Tibial nerve (tissue), 4 donors: ENCODE results near the gene ITGA5. TPM values are rescaled to one million over a fixed set of nuclear protein-coding genes. Genes with fewer than 3 reads are reported as not detected.

Source experiments
- DNase-seq, 2 donors: peaks; one replicate each; pipeline ENCODE4 v3.0.0-alpha.2; 2019; ENCODE audit warnings: low spot score in 2 of 2
- H3K27ac ChIP-seq, 4 donors: fragments of 200-600 bp; sonication (generic) in 3 of 4; one replicate each; pipeline ENCODE4 v1.5.1; 2017 to 2019; ENCODE audit warnings: mild to moderate bottlenecking in 1 of 4
- H3K27me3 ChIP-seq, 2 donors: fragments of 200-600 bp; sonication (generic) in 1 of 2; one replicate each; pipeline versions ENCODE4 v1.5.1 to v1.6.0; 2017 to 2019
- H3K36me3 ChIP-seq, 3 donors: fragments of 200-600 bp; sonication (generic); one replicate each; pipeline ENCODE4 v1.5.1; 2018 to 2019
- H3K4me1 ChIP-seq, 4 donors: fragments of 200-600 bp; sonication (generic) in 3 of 4; one replicate each; pipeline ENCODE4 v1.5.1; 2017 to 2019
- H3K4me3 ChIP-seq, 4 donors: fragments of 200-600 bp; sonication (generic) in 3 of 4; one replicate each; pipeline ENCODE4 v1.5.1; 2017 to 2019; ENCODE audit warnings: mild to moderate bottlenecking in 1 of 4, moderate library complexity in 1 of 4
- H3K9me3 ChIP-seq, 4 donors: fragments of 200-600 bp; sonication (generic) in 3 of 4; one replicate each; pipeline ENCODE4 v1.5.1; 2017 to 2019
- CTCF ChIP-seq, 5 experiments: fragments of 200-600 bp in 3 of 5; fragments of 450-650 bp in 2 of 5; sonication (generic) in 3 of 5; IDR thresholded peaks; one replicate each; pipeline ENCODE4 v1.5.1; 2016 to 2019; ENCODE audit warnings: antibody characterized with exemption in 5 of 5, mild to moderate bottlenecking in 3 of 5, moderate library complexity in 2 of 5
- EP300 ChIP-seq, 2 donors: sonication (generic); formaldehyde crosslinking; IDR thresholded peaks; one replicate each; pipeline ENCODE4 v1.6.1; 2017; ENCODE audit warnings: antibody characterized with exemption in 2 of 2, mild to moderate bottlenecking in 1 of 2
- POLR2A ChIP-seq, 2 donors: fragments of 450-650 bp; IDR thresholded peaks; one replicate each; pipeline ENCODE4 v1.6.1; 2017; ENCODE audit warnings: antibody characterized with exemption in 2 of 2, mild to moderate bottlenecking in 2 of 2, moderate library complexity in 2 of 2
- WGBS, 2 donors: methylation state at CpG; one replicate each; pipeline ENCODE4 v1.1.5; 2018; 5-methylcytosine and 5-hydroxymethylcytosine counted together
- total RNA-seq, 4 donors: library from RNA; depleted of rRNA; stranded (reverse); fragments of >200 nt; gene quantifications; one replicate each; pipeline ENCODE4 v1.1.0, GENCODE V29; 2016

Gene ITGA5
- total RNA-seq, 4 donors from 2014 or later: 73.6 to 145 (median 123) TPM

DNA sequence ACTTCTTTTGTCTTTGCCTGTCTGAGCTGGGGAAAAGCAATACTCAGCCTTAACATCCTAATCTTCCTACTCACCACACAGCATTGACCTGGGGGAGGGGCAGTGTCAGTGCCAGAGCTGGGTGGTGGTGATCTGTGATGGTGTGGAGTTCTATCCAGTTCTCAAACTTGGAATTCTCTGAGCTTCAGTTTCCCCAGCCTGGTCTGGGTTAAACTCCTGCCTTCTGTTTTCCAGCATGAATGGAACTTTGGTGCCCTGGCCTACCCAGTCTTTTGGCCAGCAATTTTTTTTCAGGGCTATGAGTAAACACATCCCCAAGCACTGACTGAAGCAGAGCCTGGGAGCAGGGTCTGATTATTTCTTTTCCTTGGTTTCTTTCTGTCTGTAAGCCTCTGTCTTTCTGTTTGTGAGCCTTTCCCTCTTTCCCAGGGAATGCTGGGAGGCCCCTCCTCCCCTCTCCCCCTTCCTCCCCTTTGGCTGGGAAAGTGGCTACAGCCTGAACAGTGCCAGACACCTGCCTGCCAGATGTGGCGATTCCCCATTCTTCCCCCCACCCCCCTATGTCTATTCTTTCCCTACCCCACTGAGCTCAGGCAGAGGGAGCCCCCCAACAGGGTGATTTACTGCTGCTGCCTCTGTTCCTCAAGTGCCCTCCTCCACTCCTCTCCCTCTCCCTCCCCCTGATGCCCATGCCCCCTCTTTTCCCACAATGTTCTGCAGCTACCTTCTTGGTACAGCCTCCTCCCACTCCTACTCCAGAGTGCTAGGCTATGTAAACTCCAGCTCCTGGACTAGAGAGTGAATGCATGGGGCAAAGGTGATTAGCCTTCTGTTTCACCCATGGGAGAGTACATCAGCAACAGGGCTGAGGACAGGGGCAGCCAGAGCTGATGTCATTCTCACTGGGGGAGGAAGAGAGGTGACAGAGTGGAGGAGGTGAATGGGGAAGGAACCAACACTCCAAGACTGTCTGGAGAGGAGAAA, 65.9 kb downstream of the ITGA5 start:
- TF ChIP-seq CTCF (IDR thresholded peaks at IDR 0.05): no peak
- TF ChIP-seq EP300 (IDR thresholded peaks at IDR 0.05): no peak
- H3K36me3 ChIP-seq: peaks cover 0 to 31% (median 7%) of the 10 kb centered on the region in 3 donors
- peaks cover 0 to 49% (median 16%) of the 10 kb centered on the region in 4 donors for H3K4me1 ChIP-seq
- 24 to 28% methylated on average over 1 of the region's 1 CpG for WGBS, 2 donors
- no peaks in the 10 kb centered on the region for H3K27me3 ChIP-seq
- no peak overlapping the region for H3K4me3 ChIP-seq
- H3K27ac ChIP-seq: peak overlapping the region; percentile 49 to 79 (median 66)
- no peak for DNase-seq
- no peaks in the 10 kb centered on the region for H3K9me3 ChIP-seq

DNA sequence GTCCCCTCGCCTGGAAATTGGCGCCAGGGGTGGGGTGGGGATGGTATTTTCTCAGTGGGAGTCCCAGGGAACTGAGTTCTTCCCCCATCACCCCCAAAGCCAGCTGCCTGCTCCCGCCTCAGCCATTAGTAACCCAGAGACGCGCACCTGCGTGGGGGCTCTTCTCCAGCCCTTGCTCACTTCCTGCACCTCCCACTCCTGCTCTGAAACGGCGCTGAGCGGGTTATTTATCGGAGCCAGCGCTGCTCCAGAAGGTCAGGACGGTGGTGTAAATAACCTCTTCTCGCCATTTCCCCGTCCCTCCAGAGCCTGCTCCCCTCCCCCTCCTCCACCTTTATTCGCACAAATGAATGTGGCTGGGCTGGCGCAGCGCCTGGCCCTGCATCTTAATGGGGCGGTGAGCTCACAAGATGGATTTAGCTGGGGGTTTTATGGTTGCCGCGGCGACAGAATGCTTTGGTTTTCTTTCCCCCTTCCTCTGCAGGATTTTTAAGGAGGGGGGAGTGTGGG, 67.0 kb downstream of the ITGA5 start:
- Histone ChIP-seq H3K4me3 (no peak overlapping the region), H3K36me3 (peaks cover 0 to 43% (median 14%) of the 10 kb centered on the region in 3 donors), H3K4me1 (peaks cover 0 to 38% (median 13%) of the 10 kb centered on the region in 4 donors), H3K9me3 (no peaks in the 10 kb centered on the region), H3K27me3 (no peaks in the 10 kb centered on the region), H3K27ac (peak overlapping the region in 3 of 4 donors; percentile 53 to 79 (median 78))
- TF ChIP-seq CTCF (IDR thresholded peaks at IDR 0.05) (no peak), POLR2A (IDR thresholded peaks at IDR 0.05) (no peak), EP300 (IDR thresholded peaks at IDR 0.05) (no peak)
- DNase-seq: no peak
- 17 to 28% methylated on average over 21 of the region's 21 CpGs for WGBS, 2 donors

- H3K27ac ChIP-seq: peak overlapping the region in 2 of 4 donors; percentile 78 to 79
- WGBS, 2 donors: 52 to 53% methylated on average over 4 of the region's 4 CpGs
- peaks cover 0 to 50% (median 14%) of the 10 kb centered on the region in 3 donors for H3K36me3 ChIP-seq
Measured at GRCh38 chr12:54351341-54351740, 67.7 kb downstream of the ITGA5 start.

GRCh38 chr12:54350743-54351142, 68.3 kb downstream of the ITGA5 start:
- Histone ChIP-seq H3K4me1 (peaks cover 0 to 27% (median 13%) of the 10 kb centered on the region in 4 donors), H3K27ac (no peak overlapping the region), H3K27me3 (no peaks in the 10 kb centered on the region), H3K4me3 (no peak overlapping the region), H3K36me3 (peaks cover 0 to 54% (median 15%) of the 10 kb centered on the region in 3 donors), H3K9me3 (no peaks in the 10 kb centered on the region)
- no peak for TF ChIP-seq CTCF (IDR thresholded peaks at IDR 0.05)
- TF ChIP-seq EP300 (IDR thresholded peaks at IDR 0.05): no peak
- TF ChIP-seq POLR2A (IDR thresholded peaks at IDR 0.05): no peak
- no peak for DNase-seq
- 37 to 59% methylated on average over 3 of the region's 3 CpGs for WGBS, 2 donors

More at GRCh38 chr12:54351341-54351740, 67.7 kb downstream of the ITGA5 start:
- Histone ChIP-seq H3K4me3 (no peak overlapping the region), H3K4me1 (peaks cover 0 to 33% (median 13%) of the 10 kb centered on the region in 4 donors), H3K9me3 (no peaks in the 10 kb centered on the region), H3K27me3 (no peaks in the 10 kb centered on the region)
- DNase-seq: no peak
- no peak for TF ChIP-seq EP300 (IDR thresholded peaks at IDR 0.05)
- no peak for TF ChIP-seq CTCF (IDR thresholded peaks at IDR 0.05)
- TF ChIP-seq POLR2A (IDR thresholded peaks at IDR 0.05): no peak

GRCh38 chr12:54349679-54350078, 69.4 kb downstream of the ITGA5 start:
- Histone ChIP-seq H3K4me3 (no peak overlapping the region), H3K27me3 (no peaks in the 10 kb centered on the region), H3K27ac (no peak overlapping the region), H3K36me3 (peaks cover 0 to 65% (median 20%) of the 10 kb centered on the region in 3 donors), H3K9me3 (no peaks in the 10 kb centered on the region), H3K4me1 (peaks cover 0 to 22% (median 13%) of the 10 kb centered on the region in 4 donors)
- TF ChIP-seq CTCF (IDR thresholded peaks at IDR 0.05) (no peak), EP300 (IDR thresholded peaks at IDR 0.05) (no peak), POLR2A (IDR thresholded peaks at IDR 0.05) (no peak)
- DNase-seq: no peak
